SJCRH30 (cell line): ENCODE measurements around the gene MAN2A1. TPM values are rescaled to one million over a fixed set of nuclear protein-coding genes. Genes with fewer than 3 reads are reported as not detected.
"Not testable (repeated sequence)": the region's sequence is repeated elsewhere in the genome, so short reads cannot be mapped to it uniquely, and the experiment has no call there.

Experiments used
- DNase-seq, 2 experiments: peaks; one replicate each; pipeline ENCODE4 v3.0.0-alpha.2; 2015 to 2020
- H3K27ac ChIP-seq: fragments of 250-450 bp; sonication (Bioruptor Pico); 2 replicates; pipeline ENCODE4 v1.5.1; 2020; ENCODE audit warnings: mild to moderate bottlenecking, moderate library complexity
- H3K27me3 ChIP-seq: fragments of 250-450 bp; sonication (Bioruptor Pico); 2 replicates; pipeline ENCODE4 v1.5.1; 2020; ENCODE audit warnings: mild to moderate bottlenecking, moderate library complexity
- H3K36me3 ChIP-seq: fragments of 250-450 bp; sonication (Bioruptor Pico); 2 replicates; pipeline ENCODE4 v1.5.1; 2020; ENCODE audit warnings: mild to moderate bottlenecking, moderate library complexity
- H3K4me1 ChIP-seq: fragments of 250-450 bp; sonication (Bioruptor Pico); 2 replicates; pipeline ENCODE4 v1.5.1; 2020; ENCODE audit warnings: mild to moderate bottlenecking, moderate library complexity
- H3K4me3 ChIP-seq: fragments of 250-450 bp; sonication (Bioruptor Pico); 2 replicates; pipeline ENCODE4 v1.5.1; 2020; ENCODE audit warnings: mild to moderate bottlenecking, moderate library complexity
- H3K9me3 ChIP-seq: fragments of 250-450 bp; sonication (Bioruptor Pico); replicated peaks from 2 replicates; pipeline ENCODE4 v1.5.1; 2020; ENCODE audit warnings: mild to moderate bottlenecking, moderate library complexity
- total RNA-seq: library from RNA; depleted of rRNA; stranded (reverse); fragments of >200 nt; shearing (Covaris generic); gene quantifications from 2 replicates; pipeline ENCODE4 v1.2.3, GENCODE V29; 2014

The MAN2A1 gene
- total RNA-seq, 1 experiment from 2014 or later: 45.8 TPM

GRCh38 chr5:109743041-109743531 lies 53.4 kb downstream of the MAN2A1 start:
- no peak overlapping the region for H3K27ac ChIP-seq
- no peak overlapping the region for H3K4me3 ChIP-seq
- no peaks in the 10 kb centered on the region for H3K27me3 ChIP-seq
- H3K36me3 ChIP-seq: no peaks in the 10 kb centered on the region
- no peaks in the 10 kb centered on the region for H3K9me3 ChIP-seq
- H3K4me1 ChIP-seq: 0 out of 2 replicates have a peak, but pooled peaks cover 4% of the 10 kb centered on the region
- DNase-seq: no peak

DNA sequence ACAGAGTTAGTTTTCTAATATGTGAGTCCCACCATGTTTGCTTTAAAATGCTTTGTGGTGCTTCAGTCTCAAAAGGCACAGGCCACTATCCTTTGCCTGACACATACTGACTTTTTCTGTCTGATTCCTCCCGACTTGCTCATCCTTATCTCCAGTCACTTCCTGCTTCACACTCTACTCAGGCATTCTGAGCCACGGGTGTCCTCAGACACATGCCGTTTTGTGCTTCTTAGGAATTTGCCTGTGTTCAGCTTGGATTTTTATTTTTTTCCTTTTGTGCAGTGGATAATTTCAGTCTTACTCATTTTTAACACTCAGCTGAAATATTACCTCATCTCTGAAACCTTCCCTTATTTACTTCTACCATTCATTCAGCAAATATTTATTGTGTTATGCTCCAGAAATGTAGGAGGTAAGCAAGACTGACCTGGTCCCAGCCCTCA lies 54.1 kb downstream of the MAN2A1 start:
- no peak overlapping the region for H3K4me3 ChIP-seq

GRCh38 chr5:109744261-109744660 lies 54.5 kb downstream of the MAN2A1 start:
- no peaks in the 10 kb centered on the region for H3K36me3 ChIP-seq
- DNase-seq: no peak
- no peaks in the 10 kb centered on the region for H3K9me3 ChIP-seq
- H3K27me3 ChIP-seq: no peaks in the 10 kb centered on the region
- H3K27ac ChIP-seq: no peak overlapping the region
- H3K4me3 ChIP-seq: no peak overlapping the region
- H3K4me1 ChIP-seq: 0 out of 2 replicates have a peak, but pooled peaks cover 4% of the 10 kb centered on the region

More for the DNA sequence above, 54.1 kb downstream of the MAN2A1 start:
- H3K36me3 ChIP-seq: no peaks in the 10 kb centered on the region
- H3K9me3 ChIP-seq: no peaks in the 10 kb centered on the region
- no peak for DNase-seq
- 0 out of 2 replicates have a peak, but pooled peaks cover 4% of the 10 kb centered on the region for H3K4me1 ChIP-seq
- H3K27ac ChIP-seq: no peak overlapping the region
- H3K27me3 ChIP-seq: no peaks in the 10 kb centered on the region

DNA sequence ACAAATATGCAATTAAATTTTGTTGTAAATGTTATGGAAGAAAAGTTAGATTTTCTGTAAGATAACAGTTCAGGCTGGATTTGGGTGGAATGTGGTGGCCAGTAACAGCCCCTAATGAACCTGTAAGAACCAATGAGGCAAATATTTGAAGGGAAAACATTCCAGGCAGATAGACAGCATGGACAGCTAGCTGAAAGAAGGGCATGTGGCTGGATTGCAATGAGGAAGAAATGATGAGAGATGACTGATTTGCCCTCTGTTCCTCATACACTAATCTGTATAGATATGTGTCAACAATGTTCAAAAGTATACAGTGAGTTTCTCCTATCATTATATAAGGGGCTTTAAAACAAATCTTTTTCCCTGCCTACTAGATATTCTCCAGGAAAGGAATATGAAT lies 58.8 kb downstream of the MAN2A1 start:
- H3K4me1 ChIP-seq: no peaks in the 10 kb centered on the region
- no peak for DNase-seq

DNA sequence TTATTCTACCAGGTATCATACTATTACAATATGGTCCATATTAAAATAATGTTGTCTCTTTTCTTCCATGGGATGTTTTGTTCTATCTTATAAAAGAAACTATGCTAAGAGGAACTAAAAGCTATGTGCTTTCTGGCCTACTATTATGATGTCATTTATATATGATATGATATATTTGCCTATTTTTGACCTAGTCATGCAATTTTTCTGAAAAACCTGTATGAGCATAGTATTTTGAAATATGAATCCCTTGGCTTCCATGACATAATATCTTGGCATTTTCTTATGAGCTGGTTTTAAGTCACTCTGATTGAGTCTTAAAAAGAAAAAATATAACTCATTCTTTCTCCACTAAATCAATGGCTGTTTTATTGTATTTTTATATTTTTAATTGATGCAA lies 60.7 kb downstream of the MAN2A1 start:
- Histone ChIP-seq H3K4me1 (no peaks in the 10 kb centered on the region), H3K27ac (no peak overlapping the region), H3K4me3 (no peak overlapping the region), H3K36me3 (no peaks in the 10 kb centered on the region; the same call in 1 of the 2 replicates), H3K9me3 (no peaks in the 10 kb centered on the region), H3K27me3 (no peaks in the 10 kb centered on the region)
- DNase-seq: no peak

More for the DNA sequence above, 58.8 kb downstream of the MAN2A1 start:
- no peaks in the 10 kb centered on the region; the same call in 1 of the 2 replicates for H3K36me3 ChIP-seq
- H3K27ac ChIP-seq: no peak overlapping the region
- no peak overlapping the region for H3K4me3 ChIP-seq
- no peaks in the 10 kb centered on the region for H3K27me3 ChIP-seq
- no peaks in the 10 kb centered on the region for H3K9me3 ChIP-seq

DNA sequence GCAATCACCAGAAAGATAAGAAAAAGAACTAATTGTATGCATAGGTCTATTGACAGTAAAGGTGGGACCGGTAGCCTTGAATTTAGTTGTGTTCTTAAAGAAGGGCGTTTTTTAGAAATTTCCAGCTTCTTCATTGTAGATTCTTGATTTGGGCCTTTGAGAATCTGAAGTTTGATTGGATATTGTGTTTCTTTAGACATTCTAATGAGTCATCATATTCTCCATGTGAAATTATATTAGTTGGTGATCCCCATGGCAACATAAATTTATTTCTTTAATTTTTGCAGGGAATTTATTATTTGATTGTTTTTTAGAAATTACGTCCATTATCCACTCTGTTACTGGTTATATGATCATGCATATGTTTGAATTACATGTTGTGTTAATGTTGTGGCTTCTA lies 63.6 kb downstream of the MAN2A1 start:
- DNase-seq: no peak
- no peak overlapping the region for H3K27ac ChIP-seq
- peaks cover 15% of the 10 kb centered on the region; the same call in 1 of the 2 replicates for H3K36me3 ChIP-seq
- no peaks in the 10 kb centered on the region for H3K27me3 ChIP-seq
- H3K4me1 ChIP-seq: no peaks in the 10 kb centered on the region; the same call in 1 of the 2 replicates
- no peak overlapping the region for H3K4me3 ChIP-seq
- no peaks in the 10 kb centered on the region for H3K9me3 ChIP-seq

GRCh38 chr5:109754319-109754718 lies 64.6 kb downstream of the MAN2A1 start:
- no peak overlapping the region for H3K27ac ChIP-seq
- DNase-seq: no peak
- no peaks in the 10 kb centered on the region for H3K9me3 ChIP-seq
- no peak overlapping the region for H3K4me3 ChIP-seq
- H3K4me1 ChIP-seq: no peaks in the 10 kb centered on the region; the same call in 1 of the 2 replicates
- H3K36me3 ChIP-seq: peaks cover 20% of the 10 kb centered on the region
- H3K27me3 ChIP-seq: no peaks in the 10 kb centered on the region

DNA sequence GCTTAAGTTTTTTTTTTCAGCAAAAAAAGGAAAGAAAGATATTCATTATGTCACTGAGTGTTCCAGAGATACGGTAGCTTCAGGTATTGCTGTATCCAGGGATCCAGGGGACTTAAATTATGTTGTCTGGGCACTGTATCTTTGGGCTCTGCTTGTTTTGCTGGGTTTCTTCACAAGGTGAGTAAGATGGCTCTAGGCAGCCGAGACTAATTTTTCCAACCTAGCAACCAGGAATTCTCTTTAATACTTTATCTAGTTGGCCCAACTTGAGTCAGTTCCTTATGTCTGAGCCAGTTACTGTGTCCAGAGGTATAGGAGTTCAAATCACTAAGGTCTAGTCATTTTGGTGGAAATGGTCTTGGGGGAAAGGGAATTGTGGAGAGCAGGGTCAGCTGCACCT lies 66.0 kb downstream of the MAN2A1 start:
- Histone ChIP-seq H3K4me1 (no peaks in the 10 kb centered on the region; the same call in 1 of the 2 replicates), H3K9me3 (peaks cover 5% of the 10 kb centered on the region; the same call in 1 of the 2 replicates), H3K27ac (no peak overlapping the region), H3K36me3 (peaks cover 26% of the 10 kb centered on the region), H3K27me3 (no peaks in the 10 kb centered on the region), H3K4me3 (no peak overlapping the region)
- DNase-seq: no peak

GRCh38 chr5:109756543-109757185 lies 66.9 kb downstream of the MAN2A1 start:
- no peak for DNase-seq
- peaks cover 5% of the 10 kb centered on the region; the same call in 1 of the 2 replicates for H3K9me3 ChIP-seq
- H3K4me1 ChIP-seq: no peaks in the 10 kb centered on the region; the same call in 1 of the 2 replicates
- no peaks in the 10 kb centered on the region for H3K27me3 ChIP-seq
- H3K4me3 ChIP-seq: no peak overlapping the region
- peaks cover 26% of the 10 kb centered on the region for H3K36me3 ChIP-seq
- H3K27ac ChIP-seq: no peak overlapping the region

- no peak for DNase-seq
- H3K9me3 ChIP-seq: peaks cover 5% of the 10 kb centered on the region; the same call in 1 of the 2 replicates
- H3K27me3 ChIP-seq: no peaks in the 10 kb centered on the region
- H3K4me3 ChIP-seq: no peak overlapping the region
- peaks cover 29% of the 10 kb centered on the region for H3K36me3 ChIP-seq
- no peaks in the 10 kb centered on the region; the same call in 1 of the 2 replicates for H3K4me1 ChIP-seq
- H3K27ac ChIP-seq: no peak overlapping the region
Measured at GRCh38 chr5:109757490-109757889, 67.8 kb downstream of the MAN2A1 start.

DNA sequence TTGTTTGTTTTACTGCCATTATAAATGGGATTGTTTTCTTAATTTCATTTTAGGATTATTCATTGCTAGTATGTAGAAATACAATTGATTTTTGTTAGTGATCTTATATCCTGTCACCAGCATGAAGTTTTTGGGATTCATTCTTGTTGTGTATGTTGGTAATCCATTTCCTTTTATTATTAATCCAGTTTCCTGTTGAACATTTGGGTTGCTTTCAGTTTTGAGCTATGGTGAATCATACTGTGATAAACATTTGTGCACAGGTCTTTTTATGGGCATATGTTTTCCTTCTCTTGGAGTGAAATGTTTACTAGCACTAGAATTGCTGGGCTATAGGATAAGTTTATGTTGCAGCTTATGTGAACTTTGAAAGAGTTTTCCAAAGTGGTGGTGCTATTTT lies 69.6 kb downstream of the MAN2A1 start:
- H3K27me3 ChIP-seq: no peaks in the 10 kb centered on the region
- no peak overlapping the region for H3K27ac ChIP-seq
- H3K36me3 ChIP-seq: peaks cover 38% of the 10 kb centered on the region
- H3K4me3 ChIP-seq: no peak overlapping the region
- no peaks in the 10 kb centered on the region; the same call in 1 of the 2 replicates for H3K4me1 ChIP-seq
- peaks cover 5% of the 10 kb centered on the region; the same call in 1 of the 2 replicates for H3K9me3 ChIP-seq
- no peak for DNase-seq

- H3K36me3 ChIP-seq: peaks cover 41% of the 10 kb centered on the region
- not testable (repeated sequence) for H3K9me3 ChIP-seq, H3K4me3 ChIP-seq, H3K4me1 ChIP-seq, DNase-seq, H3K27me3 ChIP-seq, H3K27ac ChIP-seq
Measured at GRCh38 chr5:109760130-109760529, 70.4 kb downstream of the MAN2A1 start.

DNA sequence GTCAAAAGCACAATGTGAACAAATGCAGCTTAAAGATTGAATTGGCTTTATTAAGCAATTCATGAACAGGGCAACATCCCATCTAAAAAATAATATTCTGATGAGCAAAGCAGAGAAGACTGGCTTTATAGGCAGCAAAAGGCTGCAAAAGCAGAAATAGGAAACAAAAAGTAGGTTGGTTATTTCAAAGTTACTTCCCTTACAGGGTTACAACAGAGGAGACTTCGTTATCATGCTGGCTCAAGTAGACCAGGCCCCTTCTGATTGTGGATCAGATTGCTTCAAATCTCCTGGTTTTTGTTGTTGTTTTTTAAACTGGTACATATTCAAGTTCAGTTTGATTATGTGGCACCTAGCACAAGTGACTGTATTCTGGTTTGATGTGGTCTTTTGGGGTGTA lies 73.1 kb downstream of the MAN2A1 start:
- H3K4me1 ChIP-seq: no peaks in the 10 kb centered on the region; the same call in 1 of the 2 replicates
- no peaks in the 10 kb centered on the region for H3K27me3 ChIP-seq
- H3K4me3 ChIP-seq: no peak overlapping the region
- DNase-seq: no peak
- peaks cover 31% of the 10 kb centered on the region for H3K36me3 ChIP-seq
- H3K27ac ChIP-seq: no peak overlapping the region
- peaks cover 5% of the 10 kb centered on the region; the same call in 1 of the 2 replicates for H3K9me3 ChIP-seq

DNA sequence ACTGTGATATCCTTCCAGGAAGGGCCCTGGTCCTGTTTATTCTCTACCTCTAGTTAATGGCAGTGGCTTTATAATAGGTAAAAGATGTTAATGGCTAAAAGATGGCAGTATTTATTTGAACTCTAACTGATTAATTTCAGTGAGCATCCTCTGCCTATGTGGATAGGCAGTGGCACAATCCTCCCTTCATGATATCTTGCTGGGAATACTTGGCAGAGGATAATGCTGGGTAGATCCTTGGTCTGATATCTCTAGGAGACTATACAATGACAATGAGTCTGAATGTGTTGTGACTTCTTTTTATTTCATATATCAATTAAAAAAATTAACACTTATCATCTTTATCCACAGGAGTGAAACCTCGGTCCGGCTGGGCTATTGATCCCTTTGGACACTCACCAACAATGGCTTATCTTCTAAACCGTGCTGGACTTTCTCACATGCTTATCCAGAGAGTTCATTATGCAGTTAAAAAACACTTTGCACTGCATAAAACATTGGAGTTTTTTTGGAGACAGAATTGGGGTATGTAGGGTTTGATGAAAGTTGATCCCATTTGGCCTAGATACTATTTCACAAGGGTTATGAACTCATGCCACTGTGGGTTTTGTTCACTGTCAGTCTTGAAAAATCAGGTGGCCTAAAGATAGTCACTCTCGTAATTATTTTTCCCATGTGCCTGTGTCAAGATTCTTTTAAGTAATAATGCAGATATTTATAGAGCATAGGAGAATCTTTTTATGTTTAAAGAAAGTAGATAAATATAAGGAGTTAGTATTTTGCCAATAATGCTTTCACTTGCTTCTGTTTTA lies 77.7 kb downstream of the MAN2A1 start:
- peaks cover 19% of the 10 kb centered on the region for H3K36me3 ChIP-seq
- no peaks in the 10 kb centered on the region for H3K9me3 ChIP-seq

DNA sequence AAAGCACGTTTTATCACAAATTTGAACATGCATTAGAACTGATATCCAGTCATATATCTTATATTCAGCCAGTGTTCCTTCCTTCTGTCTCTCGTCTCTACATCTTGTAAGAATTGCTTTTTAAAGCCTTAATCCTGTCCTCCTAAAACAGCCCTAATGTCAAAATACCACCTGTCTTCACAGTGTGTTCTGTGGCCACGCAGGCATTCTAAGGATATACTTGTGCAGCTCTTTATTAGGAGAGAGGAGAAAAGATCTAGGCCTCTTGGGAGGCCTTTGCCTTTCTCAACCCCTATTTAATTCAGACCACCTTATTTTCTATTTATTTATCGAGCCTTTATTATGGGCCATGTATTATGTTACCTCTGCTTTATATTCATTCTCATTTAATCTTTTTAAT lies 78.3 kb downstream of the MAN2A1 start:
- peak in 1 of 2 experiments; percentile 14 for DNase-seq
- H3K36me3 ChIP-seq: peaks cover 14% of the 10 kb centered on the region
- H3K9me3 ChIP-seq: no peaks in the 10 kb centered on the region
- no peak overlapping the region for H3K4me3 ChIP-seq
- no peaks in the 10 kb centered on the region for H3K27me3 ChIP-seq
- no peaks in the 10 kb centered on the region for H3K4me1 ChIP-seq
- no peak overlapping the region for H3K27ac ChIP-seq

More for the DNA sequence above, 77.7 kb downstream of the MAN2A1 start:
- DNase-seq: no peak
- H3K4me1 ChIP-seq: no peaks in the 10 kb centered on the region
- H3K4me3 ChIP-seq: no peak overlapping the region
- no peaks in the 10 kb centered on the region for H3K27me3 ChIP-seq
- H3K27ac ChIP-seq: no peak overlapping the region
